Spleen (tissue), 11 donors: ENCODE measurements around the gene BCAT1. TPM values are rescaled to one million over a fixed set of nuclear protein-coding genes. Genes with fewer than 3 reads are reported as not detected.

Source experiments
- DNase-seq: peaks from one replicate; pipeline ENCODE4 v3.0.0-alpha.2; 2020
- H3K27ac ChIP-seq, 8 donors: fragments of 200-600 bp; sonication (generic) in 7 of 8; 1 replicate in 4 of 8; 2 replicates in 4 of 8; pipeline versions ENCODE4 v1.5.0 to v1.8.0; 2016 to 2021; ENCODE audit warnings: inconsistent platforms in 4 of 8, mild to moderate bottlenecking in 4 of 8, moderate library complexity in 1 of 8
- H3K27me3 ChIP-seq, 7 donors: fragments of 200-600 bp; sonication (generic) in 6 of 7; replicated peaks in 1 of 7; 1 replicate in 4 of 7; 2 replicates in 3 of 7; pipeline versions ENCODE4 v1.5.0 to v1.8.0; 2016 to 2021; ENCODE audit warnings: inconsistent platforms in 3 of 7, mild to moderate bottlenecking in 1 of 7
- H3K36me3 ChIP-seq, 6 donors: fragments of 200-600 bp; sonication (generic) in 5 of 6; 1 replicate in 4 of 6; 2 replicates in 2 of 6; pipeline versions ENCODE4 v1.5.0 to v1.8.0; 2016 to 2021; ENCODE audit warnings: inconsistent platforms in 2 of 6
- H3K4me1 ChIP-seq, 6 donors: fragments of 200-600 bp; sonication (generic) in 5 of 6; 1 replicate in 3 of 6; 2 replicates in 3 of 6; pipeline versions ENCODE4 v1.5.0 to v1.8.0; 2016 to 2021; ENCODE audit warnings: inconsistent platforms in 3 of 6
- H3K4me3 ChIP-seq, 8 donors: fragments of 200-600 bp; sonication (generic) in 7 of 8; 1 replicate in 4 of 8; 2 replicates in 4 of 8; pipeline versions ENCODE4 v1.5.0 to v1.8.0; 2016 to 2021; ENCODE audit warnings: inconsistent platforms in 4 of 8, mild to moderate bottlenecking in 4 of 8, moderate library complexity in 2 of 8
- H3K9me3 ChIP-seq, 8 donors: fragments of 200-600 bp; sonication (generic) in 7 of 8; 1 replicate in 4 of 8; 2 replicates in 4 of 8; pipeline versions ENCODE4 v1.5.0 to v1.8.0; 2016 to 2021; ENCODE audit warnings: inconsistent platforms in 4 of 8
- CTCF ChIP-seq, 11 experiments: fragments of 200-600 bp in 7 of 11; fragments of 450-650 bp in 4 of 11; sonication (generic) in 4 of 11; IDR thresholded peaks in 8 of 11; conservative IDR thresholded peaks in 3 of 11; 1 replicate in 7 of 11; 2 replicates in 4 of 11; pipeline versions ENCODE4 v1.4.0 to v1.8.0; 2016 to 2021; ENCODE audit warnings: antibody characterized with exemption in 11 of 11, inconsistent platforms in 4 of 11, mild to moderate bottlenecking in 1 of 11
- POLR2A ChIP-seq, 3 donors: fragments of 450-650 bp; IDR thresholded peaks; one replicate each; pipeline ENCODE4 v1.5.1; 2017; ENCODE audit warnings: antibody characterized with exemption in 3 of 3, mild to moderate bottlenecking in 1 of 3
- POLR2AphosphoS5 ChIP-seq, 3 donors: sonication (generic); formaldehyde crosslinking; IDR thresholded peaks; one replicate each; pipeline ENCODE4 v1.5.1; 2017; ENCODE audit warnings: antibody characterized with exemption in 3 of 3
- WGBS, 5 donors: extraction: QIAGEN DNeasy Blood & Tissue Kit in 3 of 5; methylation state at CpG; one replicate each; pipeline versions ENCODE4 v1.1.5 to v1.1.7; 2013 to 2018; 5-methylcytosine and 5-hydroxymethylcytosine counted together
- intact Hi-C: fragments of 100-400 bp; cut with DNase I; formaldehyde crosslinking; loops from one replicate; pipeline ENCODE4 v1.15.0; 2023; ENCODE audit warnings: low total_unique reads
- polyA plus RNA-seq, 3 donors: library from polyadenylated mRNA; stranded (reverse); fragments of 200-250 nt; gene quantifications; one replicate each; pipeline ENCODE4 v1.2.1, GENCODE V29; 2013
- total RNA-seq, 7 donors: library from RNA; depleted of rRNA in 3 of 7; stranded (reverse); fragments of >200 nt in 3 of 7; fragmentation: NEBNext Ultra II Directional in 4 of 7; extraction: Animal tissue kit (Norgen Biotek cat#: 25700) in 4 of 7; gene quantifications; one replicate each; pipeline versions ENCODE4 v1.1.0 to v1.2.1, GENCODE V29; 2016 to 2021
- donor health status: healthy with polysubstance abuse.
- donor health status: DM: no; HTN: no; CAD: no; lungs with moderate emphysema.
- donor health status: DM: no; HTN: no; CAD: no.
- donor health status: Bipolar disorder and iron deficiency.
- donor health status: healthy.
- donor health status: DM: no; HTN: no; CAD: no.
- donor health status: DM: yes; HTN: yes; CAD: no.

The BCAT1 gene
- total and polyA plus RNA-seq, 10 donors, result 0.54 to 18.4 (median 8.7) TPM

GRCh38 chr12:24773996-24774395 lies 174.9 kb downstream of the BCAT1 start:
- WGBS, 5 donors, result 83 to 90% (median 84%) methylated on average over 3 of the region's 3 CpGs
- Histone ChIP-seq H3K27ac (no peak overlapping the region), H3K9me3 (no peaks in the 10 kb centered on the region), H3K36me3 (no peaks in the 10 kb centered on the region), H3K4me1 (peaks cover 0 to 5% (median 0%) of the 10 kb centered on the region in 6 donors), H3K4me3 (no peak overlapping the region), H3K27me3 (no peaks in the 10 kb centered on the region)
- DNase-seq, result no peak
- TF ChIP-seq POLR2A (IDR thresholded peaks at IDR 0.05), result no peak
- TF ChIP-seq POLR2AphosphoS5 (IDR thresholded peaks at IDR 0.05), result no peak
- no peak for TF ChIP-seq CTCF (IDR thresholded peaks at IDR 0.05 in 8 of 11, conservative IDR thresholded peaks at IDR 0.05 in 3 of 11)
- intact Hi-C loops, result no loop called here

- Histone ChIP-seq H3K4me3 (no peak overlapping the region), H3K36me3 (no peaks in the 10 kb centered on the region), H3K27ac (no peak overlapping the region), H3K9me3 (peaks cover 0 to 5% (median under 1%) of the 10 kb centered on the region in 8 donors), H3K4me1 (peaks cover 0 to 5% (median 0%) of the 10 kb centered on the region in 6 donors), H3K27me3 (no peaks in the 10 kb centered on the region)
- intact Hi-C loops, result no loop called here
- DNase-seq, result no peak
- TF ChIP-seq CTCF (IDR thresholded peaks at IDR 0.05 in 8 of 11, conservative IDR thresholded peaks at IDR 0.05 in 3 of 11), result no peak
- no peak for TF ChIP-seq POLR2AphosphoS5 (IDR thresholded peaks at IDR 0.05)
- TF ChIP-seq POLR2A (IDR thresholded peaks at IDR 0.05), result no peak
Measured at GRCh38 chr12:24772813-24773212, 176.1 kb downstream of the BCAT1 start.

GRCh38 chr12:24770821-24771220 lies 178.1 kb downstream of the BCAT1 start:
- no peak overlapping the region for H3K27ac ChIP-seq

GRCh38 chr12:24770334-24770733 lies 178.6 kb downstream of the BCAT1 start:
- intact Hi-C loops, result no loop called here
- no peaks in the 10 kb centered on the region for H3K36me3 ChIP-seq
- H3K4me3 ChIP-seq, result no peak overlapping the region
- WGBS, 5 donors, result 87 to 94% (median 89%) methylated on average over 3 of the region's 3 CpGs
- peaks cover 0 to 18% (median 8%) of the 10 kb centered on the region in 8 donors for H3K9me3 ChIP-seq
- H3K27me3 ChIP-seq, result no peaks in the 10 kb centered on the region
- no peak for TF ChIP-seq CTCF (IDR thresholded peaks at IDR 0.05 in 8 of 11, conservative IDR thresholded peaks at IDR 0.05 in 3 of 11)
- TF ChIP-seq POLR2A (IDR thresholded peaks at IDR 0.05), result no peak
- no peak for TF ChIP-seq POLR2AphosphoS5 (IDR thresholded peaks at IDR 0.05)
- H3K27ac ChIP-seq, result no peak overlapping the region
- no peak for DNase-seq
- no peaks in the 10 kb centered on the region for H3K4me1 ChIP-seq

More at GRCh38 chr12:24770821-24771220, 178.1 kb downstream of the BCAT1 start:
- no peaks in the 10 kb centered on the region for H3K27me3 ChIP-seq
- H3K9me3 ChIP-seq, result peaks cover 0 to 18% (median 8%) of the 10 kb centered on the region in 8 donors
- intact Hi-C loops, result no loop called here
- TF ChIP-seq CTCF (IDR thresholded peaks at IDR 0.05 in 8 of 11, conservative IDR thresholded peaks at IDR 0.05 in 3 of 11), result no peak
- DNase-seq, result no peak
- no peak overlapping the region for H3K4me3 ChIP-seq
- WGBS, 5 donors, result 78 to 87% (median 83%) methylated on average over 4 of the region's 4 CpGs
- no peaks in the 10 kb centered on the region for H3K36me3 ChIP-seq
- no peaks in the 10 kb centered on the region for H3K4me1 ChIP-seq
